Measurements from ENCODE around the gene MEI1. TPM values are rescaled to one million over a fixed set of nuclear protein-coding genes. Genes with fewer than 3 reads are reported as not detected.
A peak's percentile ranks its signal among the peaks of the same experiment; 100 is the strongest.

MEI1 gene
- total RNA-seq, 2 experiments from 2014 or later = 27.7 to 28.4 TPM

- CTCF ChIA-PET = interaction anchor here (0.6 to 4.3 kb wide), 35 partner anchors 8 to 364 kb away, joined by 3 to 32 read pairs (median 5); partner anchors contain the start of genes CCDC134 and MEI1
- H3K36me3 Mint-ChIP-seq (ENCODE audit: low read depth) = no peaks in the 10 kb centered on the region
- POLR2A ChIA-PET = interaction anchor here (0.5 to 1.7 kb wide), 2 partner anchors 33 to 53 kb away, joined by 3 to 6 read pairs; partner anchors contain the start of gene CCDC134
- no peak overlapping the region for H3K27ac Mint-ChIP-seq
- TF ChIP-seq CTCF (IDR thresholded peaks at IDR 0.05) = peak; percentile 54
- DNase-seq (peak; percentile 63), ATAC-seq (peak; percentile 89)
- intact Hi-C loops (cut with micrococcal nuclease) = no loop called here
- H3K4me3 Mint-ChIP-seq = no peak overlapping the region
- H3K27me3 Mint-ChIP-seq = peaks cover 4% of the 10 kb centered on the region
- no peaks in the 10 kb centered on the region for H3K9me3 Mint-ChIP-seq
- peaks cover 6% of the 10 kb centered on the region for H3K4me1 Mint-ChIP-seq (ENCODE audit: low read depth)
These were observed 47.5 kb downstream of the MEI1 start for GRCh38 chr22:41746567-41747400.

GRCh38 chr22:41752011-41752970, 53.0 kb downstream of the MEI1 start:
- Mint-ChIP-seq H3K9me3 (no peaks in the 10 kb centered on the region), H3K4me3 (no peak overlapping the region), H3K27ac (no peak overlapping the region), H3K4me1 (ENCODE audit: low read depth) (no peaks in the 10 kb centered on the region), H3K36me3 (ENCODE audit: low read depth) (no peaks in the 10 kb centered on the region), H3K27me3 (peaks cover 4% of the 10 kb centered on the region)
- ATAC-seq (no peak), DNase-seq (no peak)
- POLR2A ChIA-PET = interaction anchor here (0.6 to 0.7 kb wide), 2 partner anchors 55 to 1176 kb away, joined by 3 to 4 read pairs; no protein-coding TSS in a partner anchor
- intact Hi-C loops (cut with micrococcal nuclease) = no loop called here
- no peak for TF ChIP-seq CTCF (IDR thresholded peaks at IDR 0.05)
- CTCF ChIA-PET = no interaction called here

GRCh38 chr22:41753984-41754383, 54.7 kb downstream of the MEI1 start:
- ATAC-seq (no peak), DNase-seq (no peak)
- H3K4me1 Mint-ChIP-seq (ENCODE audit: low read depth) = no peaks in the 10 kb centered on the region
- no peak for TF ChIP-seq CTCF (IDR thresholded peaks at IDR 0.05)
- intact Hi-C loops (cut with micrococcal nuclease) = no loop called here
- ChIA-PET POLR2A (no interaction called here), CTCF (interaction anchor here (1.3 to 1.4 kb wide), 2 partner anchors 7 to 9 kb away, joined by 3 to 4 read pairs; no protein-coding TSS in a partner anchor)
- H3K9me3 Mint-ChIP-seq = no peaks in the 10 kb centered on the region
- no peak overlapping the region for H3K4me3 Mint-ChIP-seq
- H3K27ac Mint-ChIP-seq = no peak overlapping the region
- H3K27me3 Mint-ChIP-seq = peaks cover 4% of the 10 kb centered on the region
- H3K36me3 Mint-ChIP-seq (ENCODE audit: low read depth) = no peaks in the 10 kb centered on the region

GRCh38 chr22:41757502-41757901, 58.2 kb downstream of the MEI1 start:
- intact Hi-C loops (cut with micrococcal nuclease) = no loop called here
- H3K4me1 Mint-ChIP-seq (ENCODE audit: low read depth) = no peaks in the 10 kb centered on the region
- no peak for TF ChIP-seq CTCF (IDR thresholded peaks at IDR 0.05)
- CTCF ChIA-PET = interaction anchor here (2.5 kb wide), 1 partner anchor 11 kb away, joined by 8 read pairs; no protein-coding TSS in a partner anchor
- no peaks in the 10 kb centered on the region for H3K36me3 Mint-ChIP-seq (ENCODE audit: low read depth)
- ATAC-seq (no peak), DNase-seq (no peak)
- H3K27me3 Mint-ChIP-seq = no peaks in the 10 kb centered on the region
- H3K4me3 Mint-ChIP-seq = no peak overlapping the region
- H3K27ac Mint-ChIP-seq = no peak overlapping the region
- POLR2A ChIA-PET = interaction anchor here (1.0 kb wide), 1 partner anchor 23 kb away, joined by 3 read pairs; no protein-coding TSS in a partner anchor
- no peaks in the 10 kb centered on the region for H3K9me3 Mint-ChIP-seq

Measured in activated CD8-positive, alpha-beta T cell treated with anti-CD3 and anti-CD28 coated beads for 36 hours (primary cell).